IPS-18a (cell line): ENCODE results near the gene SLC49A4.
A peak's percentile ranks its signal among the peaks of the same experiment; 100 is the strongest.

ENCODE experiments used
- H3K27ac ChIP-seq: one replicate; pipeline ENCODE4 v1.5.1; 2013; ENCODE audit warnings: low read length
- H3K27me3 ChIP-seq: one replicate; pipeline ENCODE4 v1.6.1; 2013; ENCODE audit warnings: mild to moderate bottlenecking, low read length; ENCODE audit not compliant: control insufficient read depth, insufficient read depth
- H3K36me3 ChIP-seq: one replicate; pipeline ENCODE4 v1.6.1; 2013; ENCODE audit warnings: low read depth, low read length; ENCODE audit not compliant: control insufficient read depth
- H3K4me1 ChIP-seq: one replicate; pipeline ENCODE4 v1.6.1; 2013; ENCODE audit warnings: low read depth, low read length; ENCODE audit not compliant: control insufficient read depth
- H3K4me3 ChIP-seq: one replicate; pipeline ENCODE4 v1.5.1; 2013; ENCODE audit warnings: low read length
- H3K9ac ChIP-seq: one replicate; pipeline ENCODE4 v1.6.1; 2013; ENCODE audit warnings: mild to moderate bottlenecking, low read length, moderate library complexity
- H3K9me3 ChIP-seq: one replicate; pipeline ENCODE4 v1.6.1; 2013; ENCODE audit warnings: low read depth, low read length; ENCODE audit not compliant: control insufficient read depth

Gene SLC49A4

GRCh38 chr3:122789585-122790273 is 5.1 kb upstream of the SLC49A4 start:
- H3K27me3 ChIP-seq = no peaks in the 10 kb centered on the region
- H3K4me1 ChIP-seq = peaks cover 9% of the 10 kb centered on the region
- no peak overlapping the region for H3K27ac ChIP-seq
- no peak overlapping the region for H3K4me3 ChIP-seq
- no peaks in the 10 kb centered on the region for H3K9me3 ChIP-seq
- no peaks in the 10 kb centered on the region for H3K36me3 ChIP-seq
- no peak overlapping the region for H3K9ac ChIP-seq

GRCh38 chr3:122793568-122794416 is 1.1 kb upstream of the SLC49A4 start, which contains the start of gene HSPBAP1:
HSPBAP1 (minus strand) TSS chr3:122793831; CDS start chr3:122793680, 151 bp downstream.
- Histone ChIP-seq H3K27ac (peak within 1 kb of the TSS; percentile 78), H3K9me3 (no peaks in the 10 kb centered on the region), H3K4me3 (peak within 1 kb of the TSS; percentile 80), H3K36me3 (no peaks in the 10 kb centered on the region), H3K9ac (peak within 1 kb of the TSS; percentile 70), H3K4me1 (peaks cover 14% of the 10 kb centered on the region), H3K27me3 (peaks cover 16% of the 10 kb centered on the region)

- H3K36me3 ChIP-seq = no peaks in the 10 kb centered on the region
- H3K9me3 ChIP-seq = no peaks in the 10 kb centered on the region
- peak overlapping the region; percentile 67 for H3K9ac ChIP-seq
- H3K27ac ChIP-seq = no peak overlapping the region
- H3K27me3 ChIP-seq = peaks cover 16% of the 10 kb centered on the region
- peak overlapping the region; percentile 80 for H3K4me3 ChIP-seq
- H3K4me1 ChIP-seq = peaks cover 14% of the 10 kb centered on the region
These were observed 438 bp upstream of the SLC49A4 start for GRCh38 chr3:122794483-122794778.

GRCh38 chr3:122795674-122796195 is 866 bp downstream of the SLC49A4 start:
- Histone ChIP-seq H3K36me3 (no peaks in the 10 kb centered on the region), H3K27ac (no peak overlapping the region), H3K4me1 (peaks cover 14% of the 10 kb centered on the region), H3K9me3 (no peaks in the 10 kb centered on the region), H3K27me3 (peaks cover 16% of the 10 kb centered on the region), H3K9ac (peak overlapping the region; percentile 67), H3K4me3 (peak overlapping the region; percentile 80)

- Histone ChIP-seq H3K27me3 (peaks cover 16% of the 10 kb centered on the region), H3K9me3 (no peaks in the 10 kb centered on the region), H3K27ac (no peak overlapping the region), H3K36me3 (no peaks in the 10 kb centered on the region), H3K4me3 (no peak overlapping the region), H3K9ac (no peak overlapping the region), H3K4me1 (peaks cover 14% of the 10 kb centered on the region)
These were observed 2.4 kb downstream of the SLC49A4 start for GRCh38 chr3:122797291-122797690.

- H3K4me3 ChIP-seq = no peak overlapping the region
- H3K36me3 ChIP-seq = no peaks in the 10 kb centered on the region
- H3K9me3 ChIP-seq = no peaks in the 10 kb centered on the region
- H3K27ac ChIP-seq = no peak overlapping the region
- H3K4me1 ChIP-seq = peaks cover 8% of the 10 kb centered on the region
- H3K27me3 ChIP-seq = peaks cover 16% of the 10 kb centered on the region
- H3K9ac ChIP-seq = no peak overlapping the region
These were observed 4.5 kb downstream of the SLC49A4 start for GRCh38 chr3:122799322-122799721.

GRCh38 chr3:122800031-122800430 is 5.2 kb downstream of the SLC49A4 start:
- H3K27me3 ChIP-seq = peaks cover 16% of the 10 kb centered on the region
- H3K4me1 ChIP-seq = peaks cover 5% of the 10 kb centered on the region
- no peaks in the 10 kb centered on the region for H3K9me3 ChIP-seq
- no peak overlapping the region for H3K27ac ChIP-seq
- no peaks in the 10 kb centered on the region for H3K36me3 ChIP-seq
- no peak overlapping the region for H3K4me3 ChIP-seq
- no peak overlapping the region for H3K9ac ChIP-seq

- H3K27me3 ChIP-seq = peaks cover 13% of the 10 kb centered on the region
These were observed 5.9 kb downstream of the SLC49A4 start for GRCh38 chr3:122800706-122801237.

GRCh38 chr3:122802323-122802722 is 7.5 kb downstream of the SLC49A4 start:
- H3K36me3 ChIP-seq = no peaks in the 10 kb centered on the region
- no peak overlapping the region for H3K27ac ChIP-seq
- no peak overlapping the region for H3K9ac ChIP-seq
- no peaks in the 10 kb centered on the region for H3K4me1 ChIP-seq
- H3K27me3 ChIP-seq = no peaks in the 10 kb centered on the region
- no peaks in the 10 kb centered on the region for H3K9me3 ChIP-seq
- H3K4me3 ChIP-seq = no peak overlapping the region

More at GRCh38 chr3:122800706-122801237, 5.9 kb downstream of the SLC49A4 start:
- Histone ChIP-seq H3K27ac (no peak overlapping the region), H3K4me3 (no peak overlapping the region), H3K4me1 (peaks cover 2% of the 10 kb centered on the region), H3K9ac (no peak overlapping the region), H3K9me3 (no peaks in the 10 kb centered on the region), H3K36me3 (no peaks in the 10 kb centered on the region)

- H3K36me3 ChIP-seq = no peaks in the 10 kb centered on the region
- H3K27me3 ChIP-seq = no peaks in the 10 kb centered on the region
- H3K9me3 ChIP-seq = no peaks in the 10 kb centered on the region
- no peak overlapping the region for H3K4me3 ChIP-seq
- H3K9ac ChIP-seq = no peak overlapping the region
- H3K4me1 ChIP-seq = no peaks in the 10 kb centered on the region
- no peak overlapping the region for H3K27ac ChIP-seq
These were observed 9.1 kb downstream of the SLC49A4 start for GRCh38 chr3:122803977-122804376.

GRCh38 chr3:122810734-122811133 is 15.9 kb downstream of the SLC49A4 start:
- H3K4me1 ChIP-seq = no peaks in the 10 kb centered on the region
- no peak overlapping the region for H3K27ac ChIP-seq
- H3K36me3 ChIP-seq = no peaks in the 10 kb centered on the region
- H3K4me3 ChIP-seq = no peak overlapping the region
- H3K27me3 ChIP-seq = no peaks in the 10 kb centered on the region
- no peaks in the 10 kb centered on the region for H3K9me3 ChIP-seq
- no peak overlapping the region for H3K9ac ChIP-seq
